H1 (cell line): ENCODE measurements around the gene ESYT1. TPM values are rescaled to one million over a fixed set of nuclear protein-coding genes. Genes with fewer than 3 reads are reported as not detected.
A peak's percentile ranks its signal among the peaks of the same experiment; 100 is the strongest.

Experiments
- CTCF ChIA-PET: fragments of 300-600 bp; sonication (Branson Sonifier 250); formaldehyde crosslinking; loops from one replicate; lab custom pipeline; 2021; ENCODE audit not compliant: partially characterized antibody; lab: Charles Lee
- POLR2A ChIA-PET: fragments of 300-600 bp; sonication (Branson Sonifier 250); formaldehyde crosslinking; loops from one replicate; lab custom pipeline; 2021; ENCODE audit warnings: inconsistent platforms; ENCODE audit not compliant: partially characterized antibody; lab: Charles Lee
- DNase-seq, 2 experiments: peaks; one replicate each; pipeline versions ENCODE4 v3.0.0 to v3.0.0-alpha.2; 2010 to 2022; ENCODE audit warnings: low spot score in 2 of 2, low read depth in 1 of 2, mixed read lengths in 1 of 2
- FAIRE-seq: peaks from 2 replicates; lab custom pipeline; 2011; peaks lifted over from hg19 to GRCh38; lab: Jason Lieb, UNC
- H2AFZ ChIP-seq: 2 replicates; pipeline ENCODE4 v1.8.1; 2012; ENCODE audit warnings: low read length, inconsistent platforms
- H2AK5ac ChIP-seq: 2 replicates; pipeline ENCODE4 v1.6.1; 2013; ENCODE audit warnings: low read depth, low read length
- H2BK120ac ChIP-seq: replicated peaks from 2 replicates; pipeline ENCODE3; 2013; ENCODE audit warnings: low read depth, low read length, inconsistent platforms
- H2BK12ac ChIP-seq: 2 replicates; pipeline ENCODE4 v1.6.1; 2013; ENCODE audit warnings: low read depth, low read length
- H2BK15ac ChIP-seq: 2 replicates; pipeline ENCODE4 v1.6.1; 2013; ENCODE audit warnings: low read length
- H2BK20ac ChIP-seq: 2 replicates; pipeline ENCODE4 v1.6.1; 2013; ENCODE audit warnings: low read length
- H2BK5ac ChIP-seq: 2 replicates; pipeline ENCODE4 v1.6.1; 2013; ENCODE audit warnings: low read depth, low read length
- H3K14ac ChIP-seq: 2 replicates; pipeline ENCODE4 v1.6.1; 2013; ENCODE audit warnings: inconsistent platforms; ENCODE audit not compliant: insufficient read length
- H3K18ac ChIP-seq: 2 replicates; pipeline ENCODE4 v1.6.1; 2013; ENCODE audit warnings: low read length; ENCODE audit errors: extremely low read depth
- H3K23ac ChIP-seq: 2 replicates; pipeline ENCODE4 v1.6.1; 2013; ENCODE audit warnings: inconsistent platforms; ENCODE audit not compliant: insufficient read length
- H3K23me2 ChIP-seq: 2 replicates; pipeline ENCODE4 v1.6.1; 2013; ENCODE audit warnings: low read depth, low read length
- H3K27ac ChIP-seq: 2 replicates; pipeline ENCODE4 v1.6.1; 2011; ENCODE audit warnings: low read depth, low read length, inconsistent platforms
- H3K27me3 ChIP-seq, 4 experiments: replicated peaks in 1 of 4; 1 replicate in 1 of 4; 2 replicates in 3 of 4; pipeline versions ENCODE4 v1.6.1 to v1.8.1; 2011 to 2013; ENCODE audit warnings: low read length in 3 of 4, mild to moderate bottlenecking in 3 of 4, inconsistent platforms in 2 of 4, mixed read lengths in 2 of 4, moderate library complexity in 1 of 4; ENCODE audit not compliant: control insufficient read depth in 3 of 4, insufficient read depth in 3 of 4; ENCODE audit errors: extremely low read depth in 1 of 4
- H3K36me3 ChIP-seq, 4 experiments: 2 replicates each; pipeline versions ENCODE4 v1.6.1 to v1.8.1; 2011 to 2013; ENCODE audit warnings: mild to moderate bottlenecking in 4 of 4, low read length in 3 of 4, moderate library complexity in 2 of 4, control low read depth in 1 of 4, inconsistent platforms in 1 of 4; ENCODE audit not compliant: insufficient read depth in 4 of 4, control insufficient read depth in 2 of 4
- H3K4ac ChIP-seq: replicated peaks from 2 replicates; pipeline ENCODE3; 2013; ENCODE audit warnings: low read length, low read depth, mixed read lengths, inconsistent platforms; ENCODE audit not compliant: insufficient read length
- H3K4me1 ChIP-seq, 4 experiments: replicated peaks in 1 of 4; 1 replicate in 1 of 4; 2 replicates in 3 of 4; pipeline versions ENCODE4 v1.6.1 to v1.8.1; 2011 to 2013; ENCODE audit warnings: low read length in 3 of 4, inconsistent platforms in 2 of 4, mixed read lengths in 1 of 4; ENCODE audit not compliant: insufficient read depth in 4 of 4, control insufficient read depth in 3 of 4
- H3K4me2 ChIP-seq, 2 experiments: 2 replicates each; pipeline versions ENCODE4 v1.6.1 to v1.8.1; 2011 to 2013; ENCODE audit warnings: low read depth in 2 of 2, low read length in 2 of 2, control low read depth in 1 of 2, inconsistent platforms in 1 of 2, mild to moderate bottlenecking in 1 of 2; ENCODE audit not compliant: insufficient read depth in 1 of 2
- H3K4me3 ChIP-seq, 4 experiments: fragments of 200-600, 300-600 bp in 1 of 4; sonication (generic), shearing (Covaris generic), sonication (Bioruptor Twin) in 1 of 4; 2 replicates each; pipeline versions ENCODE4 v1.5.1 to v1.8.1; 2011 to 2016; ENCODE audit warnings: low read length in 4 of 4, low read depth in 3 of 4, control low read depth in 2 of 4, inconsistent platforms in 2 of 4, mild to moderate bottlenecking in 2 of 4, mixed read lengths in 1 of 4, moderate library complexity in 1 of 4; ENCODE audit not compliant: insufficient read depth in 2 of 4; ENCODE audit errors: extremely low read depth in 1 of 4
- H3K56ac ChIP-seq: replicated peaks from 2 replicates; pipeline ENCODE3; 2013; ENCODE audit warnings: low read depth, mild to moderate bottlenecking, mixed read lengths, low read length, inconsistent platforms; ENCODE audit not compliant: insufficient read length
- H3K79me1 ChIP-seq: 2 replicates; pipeline ENCODE4 v1.6.1; 2013; ENCODE audit warnings: low read depth, low read length, control low read depth
- H3K79me2 ChIP-seq, 2 experiments: 2 replicates each; pipeline versions ENCODE4 v1.6.1 to v1.8.1; 2012 to 2013; ENCODE audit warnings: low read length in 2 of 2, mild to moderate bottlenecking in 2 of 2, inconsistent platforms in 1 of 2; ENCODE audit not compliant: insufficient read depth in 2 of 2, control insufficient read depth in 1 of 2
- H3K9ac ChIP-seq, 4 experiments: replicated peaks in 1 of 4; 1 replicate in 1 of 4; 2 replicates in 3 of 4; pipeline versions ENCODE4 v1.6.1 to v1.8.1; 2011 to 2013; ENCODE audit warnings: low read depth in 3 of 4, low read length in 3 of 4, control low read depth in 2 of 4, mild to moderate bottlenecking in 2 of 4, moderate library complexity in 2 of 4, inconsistent platforms in 1 of 4; ENCODE audit errors: extremely low read depth in 1 of 4
- H3K9me3 ChIP-seq, 2 experiments: 2 replicates each; pipeline versions ENCODE4 v1.6.1 to v1.8.1; 2012 to 2013; ENCODE audit warnings: mild to moderate bottlenecking in 2 of 2, moderate library complexity in 2 of 2, control low read depth in 1 of 2, inconsistent platforms in 1 of 2, low read depth in 1 of 2, low read length in 1 of 2, mixed read lengths in 1 of 2; ENCODE audit not compliant: insufficient read depth in 2 of 2
- H4K20me1 ChIP-seq, 2 experiments: replicated peaks in 1 of 2; 2 replicates each; pipeline versions ENCODE3 to v1.8.1; 2011 to 2013; ENCODE audit warnings: inconsistent platforms in 2 of 2, low read length in 2 of 2, mild to moderate bottlenecking in 1 of 2; ENCODE audit not compliant: insufficient read depth in 2 of 2, control insufficient read depth in 1 of 2
- H4K5ac ChIP-seq: 2 replicates; pipeline ENCODE4 v1.6.1; 2013; ENCODE audit warnings: low read length, low read depth, mixed read lengths, inconsistent platforms; ENCODE audit not compliant: insufficient read length
- H4K8ac ChIP-seq: 2 replicates; pipeline ENCODE4 v1.8.0; 2013; ENCODE audit warnings: mild to moderate bottlenecking, moderate library complexity, low read length, inconsistent platforms; ENCODE audit not compliant: insufficient read depth; ENCODE audit errors: extremely low read depth
- H4K91ac ChIP-seq: replicated peaks from 2 replicates; pipeline ENCODE3; 2013; ENCODE audit warnings: low read length, mixed read lengths, inconsistent platforms; ENCODE audit not compliant: insufficient read length
- ASH2L ChIP-seq: fragments of 200-600, 300-600 bp; sonication (generic); IDR thresholded peaks from one replicate; pipeline ENCODE4 v1.7.1; 2017; ENCODE audit warnings: low read length
- BRCA1 ChIP-seq: IDR thresholded peaks from 2 replicates; pipeline ENCODE4 v1.6.1; 2012; ENCODE audit warnings: low read depth, low read length, improper control_type of control experiment
- GTF2F1 ChIP-seq: IDR thresholded peaks from 2 replicates; pipeline ENCODE4 v1.6.1; 2012; ENCODE audit warnings: low read depth, low read length, improper control_type of control experiment, borderline replicate concordance
- MAX ChIP-seq: IDR thresholded peaks from 2 replicates; pipeline ENCODE4 v1.6.1; 2012; ENCODE audit warnings: inconsistent platforms
- NANOG ChIP-seq: IDR thresholded peaks from 2 replicates; pipeline ENCODE4 v1.6.1; 2011; ENCODE audit warnings: low read length, low read depth, mild to moderate bottlenecking, inconsistent platforms; ENCODE audit not compliant: insufficient read depth, poor library complexity, severe bottlenecking
- POLR2AphosphoS5 ChIP-seq: IDR thresholded peaks from 2 replicates; pipeline ENCODE4 v1.6.1; 2011; ENCODE audit warnings: low read depth, low read length
- POU5F1 ChIP-seq: IDR thresholded peaks from 2 replicates; pipeline ENCODE4 v1.6.1; 2011; ENCODE audit warnings: low read depth, mild to moderate bottlenecking, low read length, moderate library complexity
- SP2 ChIP-seq: IDR thresholded peaks from 2 replicates; pipeline ENCODE4 v1.6.1; 2012; ENCODE audit warnings: mild to moderate bottlenecking, low read length, inconsistent platforms
- WGBS, 2 experiments: shearing (Covaris generic) in 1 of 2; methylation state at CpG; one replicate each; pipeline versions ENCODE4 v1.1.6 to v1.1.7; 2013 to 2015; ENCODE audit warnings: low lambda C conversion rate in 2 of 2, mixed read lengths in 2 of 2, inconsistent platforms in 1 of 2, low coverage in 1 of 2, missing lambda C conversion rate in 1 of 2; ENCODE audit not compliant: insufficient replicate concordance in 2 of 2, insufficient coverage in 1 of 2, insufficient read length in 1 of 2; ENCODE audit errors: extremely low coverage in 1 of 2, missing lambda C conversion rate in 1 of 2; 5-methylcytosine and 5-hydroxymethylcytosine counted together
- polyA plus RNA-seq, 7 experiments: library from polyadenylated mRNA; depleted of rRNA in 3 of 7; stranded (reverse) in 5 of 7; unstranded in 2 of 7; fragments of >200 nt in 5 of 7; fragments of 200-250 nt in 2 of 7; gene quantifications; 1 replicate in 5 of 7; 2 replicates in 1 of 7; 4 replicates in 1 of 7; pipeline versions ENCODE4 v1.2.1 to v1.2.3, GENCODE V29; 2011 to 2013; ENCODE audit warnings: missing spikeins in 2 of 7, mixed read lengths in 2 of 7
- total RNA-seq: library from RNA; stranded (reverse); fragmentation: NEBNext Ultra II Directional; extraction: Animal tissue kit (Norgen Biotek cat#: 25700); gene quantifications from 2 replicates; pipeline ENCODE4 v1.2.1, GENCODE V29; 2021

The ESYT1 gene
- total and polyA plus RNA-seq, 2 of the 8 experiments (the other 6 are each of a cell fraction or from before 2014, with no cell fraction given) = 86.9 to 165 TPM

DNA sequence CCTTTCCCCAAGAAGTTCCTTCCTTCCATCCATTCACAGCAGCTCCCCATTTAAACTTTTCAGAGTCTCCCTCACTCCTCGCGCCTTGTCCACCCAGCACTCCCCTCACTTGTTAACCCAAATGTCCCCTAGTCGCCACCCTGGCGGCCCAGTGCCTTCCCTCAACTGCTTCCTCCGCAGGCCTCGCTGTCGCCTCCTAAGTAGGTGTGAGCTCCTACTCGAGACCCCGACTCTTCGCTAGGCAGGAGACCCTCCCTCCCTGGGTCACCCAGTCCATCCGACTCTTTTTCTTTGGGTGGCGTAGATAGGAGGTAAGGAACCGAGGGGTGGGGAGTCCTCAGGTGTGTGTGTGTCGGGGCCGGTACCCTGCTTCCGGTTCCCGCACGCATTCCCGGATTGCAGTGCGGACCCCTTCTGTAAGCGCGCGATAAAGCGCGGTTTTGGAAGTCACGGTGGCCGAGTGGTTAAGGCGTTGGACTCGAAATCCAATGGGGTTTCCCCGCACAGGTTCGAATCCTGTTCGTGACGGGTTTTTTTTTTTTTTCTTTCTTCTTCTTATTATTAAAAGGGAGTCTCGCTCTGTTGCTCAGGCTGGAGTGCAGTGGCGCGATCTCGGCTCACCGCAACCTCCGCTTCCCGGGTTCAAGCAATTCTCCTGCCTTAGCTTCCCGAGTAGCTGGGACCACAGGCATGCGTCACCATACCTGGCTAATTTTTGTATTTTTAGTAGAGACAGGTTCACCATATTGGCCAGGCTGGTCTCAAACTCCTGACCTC lies 62.0 kb downstream of the ESYT1 start:
- H3K27me3 ChIP-seq = no peaks in the 10 kb centered on the region
- H2BK120ac ChIP-seq = no peak overlapping the region
- DNase-seq (peak; percentile 84 to 100), FAIRE-seq (no peak)
- peaks cover 14 to 31% of the 10 kb centered on the region in 2 experiments for H3K79me2 ChIP-seq
- peaks cover 0 to 4% of the 10 kb centered on the region in 2 experiments for H4K20me1 ChIP-seq
- H2BK20ac ChIP-seq = no peak overlapping the region
- no peaks in the 10 kb centered on the region for H3K9me3 ChIP-seq
- ChIA-PET POLR2A (interaction anchor here (0.8 to 26.3 kb wide), 22 partner anchors 9 to 447 kb away, joined by 3 to 656 read pairs (median 8); partner anchors contain the start of genes ANKRD52, CNPY2, COQ10A and ERBB3), CTCF (interaction anchor here (0.5 to 6.2 kb wide), 32 partner anchors 9 to 448 kb away, joined by 3 to 111 read pairs (median 6); partner anchors contain the start of genes ANKRD52, ESYT1, MYL6 and PA2G4)
- peak overlapping the region; percentile 28; the same call in 1 of the 2 replicates for H3K27ac ChIP-seq
- peak overlapping the region; percentile 97 for H2BK5ac ChIP-seq
- H4K5ac ChIP-seq = peak overlapping the region; percentile 96
- peak overlapping the region; percentile 29; the same call in 1 of the 2 replicates for H2BK12ac ChIP-seq
- H3K4me3 ChIP-seq = peak overlapping the region; percentile 76 to 95 (median 82)
- H3K4me1 ChIP-seq = peaks cover 2 to 8% (median 4%) of the 10 kb centered on the region in 4 experiments; a peak in 3 of 7 replicates
- no peak overlapping the region for H2BK15ac ChIP-seq
- peaks cover 7 to 16% (median 12%) of the 10 kb centered on the region in 4 experiments for H3K36me3 ChIP-seq
- H3K9ac ChIP-seq = peak overlapping the region; percentile 59 to 92 (median 69)
- H3K4me2 ChIP-seq = peak overlapping the region; percentile 65 to 96
- peaks cover 3% of the 10 kb centered on the region; the same call in 1 of the 2 replicates for H3K79me1 ChIP-seq
- peaks cover 11% of the 10 kb centered on the region for H3K23me2 ChIP-seq
- H4K91ac ChIP-seq = peak overlapping the region; percentile 92
- peak overlapping the region; percentile 91; the same call in 1 of the 2 replicates for H3K18ac ChIP-seq
- peak overlapping the region; percentile 80 for H3K56ac ChIP-seq
- H2AK5ac ChIP-seq = no peak overlapping the region
- no peak overlapping the region for H3K14ac ChIP-seq
- no peak overlapping the region for H3K23ac ChIP-seq
- peak overlapping the region; percentile 46 for H3K4ac ChIP-seq
- 2% methylated on average over 41 of the region's 42 CpGs; no CpG with 5 or more reads in 1 of the 2 experiments for WGBS, 2 experiments
- peak overlapping the region; percentile 96; the same call in 1 of the 2 replicates for H4K8ac ChIP-seq
- H2AFZ ChIP-seq = peak overlapping the region; percentile 79; the same call in 1 of the 2 replicates
- TF ChIP-seq GTF2F1 (no peak), SP2 (no peak), ASH2L (peak; percentile 99), MAX (peak; percentile 45; the same call in 1 of the 2 replicates), NANOG (no peak), BRCA1 (no peak), POU5F1 (no peak), POLR2AphosphoS5 (no peak)
